ENCODE results near the gene DMP1.

The DMP1 gene

GRCh38 chr4:87649980-87650379 is at the start of gene DMP1:
Gene DMP1, plus strand, starts transcription at chr4:87650280. Its CDS starts 6,213 bp downstream, at chr4:87656493.
- in situ Hi-C loops (cut with MboI; ENCODE audit: low sequenced_read_pairs), result no loop called here

- in situ Hi-C loops (cut with MboI; ENCODE audit: low sequenced_read_pairs), result no loop called here
Measured at GRCh38 chr4:87601361-87601760, 48.7 kb upstream of the DMP1 start.

DNA sequence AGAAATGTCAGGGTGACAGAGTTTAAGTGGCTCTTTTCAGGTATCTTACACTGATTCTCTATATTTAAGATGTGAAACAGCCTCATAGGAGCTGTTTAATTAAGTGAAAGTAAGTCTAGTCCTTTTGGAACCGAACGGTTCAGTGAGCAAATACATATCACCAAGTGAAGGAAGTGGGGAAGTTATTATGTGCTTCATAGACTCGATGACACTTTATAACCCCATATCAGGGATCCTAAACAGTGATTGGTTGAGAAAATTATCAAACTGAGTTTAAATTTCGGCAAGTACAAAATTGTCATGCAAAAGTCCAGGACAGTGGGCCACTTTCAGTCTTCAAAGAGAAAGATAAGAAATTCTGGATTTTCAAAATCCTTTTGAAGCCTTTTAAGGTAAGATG is 41.9 kb upstream of the DMP1 start, which contains the start of gene DSPP:
Gene DSPP (plus strand): TSS at position 301 of the 400 bp plus-strand sequence. CDS start 2,380 bp downstream, outside the sequence.
- in situ Hi-C loops (cut with MboI; ENCODE audit: low sequenced_read_pairs), result no loop called here

- in situ Hi-C loops (cut with MboI; ENCODE audit: low sequenced_read_pairs), result no loop called here
Measured at GRCh38 chr4:87614292-87614890, 35.7 kb upstream of the DMP1 start.

GRCh38 chr4:87616268-87616667 is 33.8 kb upstream of the DMP1 start:
- in situ Hi-C loops (cut with MboI; ENCODE audit: low sequenced_read_pairs), result no loop called here

DNA sequence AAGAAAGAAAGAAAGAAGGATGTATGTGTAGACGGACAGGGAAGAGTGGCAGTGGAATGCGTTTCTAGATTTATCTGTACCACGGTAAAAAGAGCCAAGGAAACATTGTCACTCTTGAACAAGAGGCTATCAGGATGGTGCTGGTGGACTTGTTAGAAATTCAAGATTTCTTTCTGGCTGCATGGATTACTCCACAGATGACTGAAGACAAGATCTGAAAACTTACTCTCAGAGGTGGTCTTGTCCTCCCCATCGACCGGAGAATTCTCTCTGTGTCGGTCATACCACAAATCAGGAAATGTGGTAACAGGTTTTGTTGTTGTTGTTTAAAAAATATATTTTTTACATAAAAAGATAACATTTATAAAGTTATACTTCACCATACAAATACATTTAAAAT is 30.0 kb upstream of the DMP1 start:
- in situ Hi-C loops (cut with MboI; ENCODE audit: low sequenced_read_pairs), result no loop called here

DNA sequence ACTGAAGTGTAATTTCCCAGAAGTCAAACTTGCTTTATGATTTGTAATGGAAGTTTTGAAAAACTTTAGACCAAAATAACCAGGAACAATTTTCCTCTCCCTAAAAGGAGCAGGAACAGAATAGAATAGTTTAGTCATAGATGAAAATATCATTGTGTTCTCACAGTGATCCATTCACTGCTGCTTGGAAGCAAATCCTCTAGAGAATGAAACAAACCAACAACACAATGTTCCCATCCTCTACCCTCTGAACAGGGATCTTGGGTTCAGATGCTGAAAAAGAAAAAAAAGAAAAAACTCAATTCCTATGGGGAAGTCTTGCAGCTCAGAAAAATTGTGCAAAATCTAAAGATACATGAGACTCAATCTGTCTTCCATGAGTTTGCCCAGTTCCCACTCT is 29.6 kb upstream of the DMP1 start:
- in situ Hi-C loops (cut with MboI; ENCODE audit: low sequenced_read_pairs), result no loop called here

GRCh38 chr4:87622303-87622702 is 27.8 kb upstream of the DMP1 start:
- in situ Hi-C loops (cut with MboI; ENCODE audit: low sequenced_read_pairs), result no loop called here

- in situ Hi-C loops (cut with MboI; ENCODE audit: low sequenced_read_pairs), result no loop called here
Measured at GRCh38 chr4:87624698-87625097, 25.4 kb upstream of the DMP1 start.

- in situ Hi-C loops (cut with MboI; ENCODE audit: low sequenced_read_pairs), result no loop called here
Measured at GRCh38 chr4:87631668-87632067, 18.4 kb upstream of the DMP1 start.

GRCh38 chr4:87632469-87632868 is 17.6 kb upstream of the DMP1 start:
- in situ Hi-C loops (cut with MboI; ENCODE audit: low sequenced_read_pairs), result no loop called here

- in situ Hi-C loops (cut with MboI; ENCODE audit: low sequenced_read_pairs), result no loop called here
Measured at GRCh38 chr4:87633243-87633642, 16.8 kb upstream of the DMP1 start.

DNA sequence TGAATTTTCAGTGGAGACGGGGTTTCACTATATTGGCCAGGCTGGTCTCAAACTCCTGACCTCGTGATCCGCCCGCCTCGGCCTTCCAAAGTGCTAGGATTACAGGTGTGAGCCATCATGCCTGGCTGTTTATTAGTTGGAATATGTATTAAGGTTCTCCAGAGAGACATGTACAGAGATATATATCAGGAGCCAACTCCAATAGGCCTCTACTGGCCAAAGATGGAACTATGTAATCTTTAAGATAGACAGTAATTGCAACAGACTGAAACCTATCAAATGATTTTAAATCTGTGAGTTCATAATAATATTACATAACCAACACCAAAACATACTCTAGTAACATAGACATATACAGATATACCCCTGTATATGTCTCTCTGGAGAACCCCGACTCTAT is 5.8 kb upstream of the DMP1 start:
- in situ Hi-C loops (cut with MboI; ENCODE audit: low sequenced_read_pairs), result no loop called here

DNA sequence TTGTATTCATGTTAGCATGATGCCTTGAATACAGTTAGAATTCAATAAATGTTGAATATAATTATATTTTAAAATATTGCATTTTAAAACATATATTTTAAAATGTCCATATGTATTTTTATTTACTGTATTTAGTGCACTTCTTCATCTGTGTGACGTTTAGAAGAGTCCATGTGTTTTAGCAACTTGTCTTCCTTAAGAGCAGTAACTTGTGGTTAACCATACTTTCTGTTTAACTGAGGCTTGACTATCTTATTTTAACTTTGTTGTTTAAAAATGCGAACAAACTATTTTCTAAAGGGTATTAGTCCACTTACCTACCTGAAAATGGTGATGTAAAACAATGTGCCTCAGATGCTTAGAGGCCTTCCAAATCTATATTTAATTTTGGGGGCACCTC is 858 bp downstream of the DMP1 start:
- in situ Hi-C loops (cut with MboI; ENCODE audit: low sequenced_read_pairs), result no loop called here

DNA sequence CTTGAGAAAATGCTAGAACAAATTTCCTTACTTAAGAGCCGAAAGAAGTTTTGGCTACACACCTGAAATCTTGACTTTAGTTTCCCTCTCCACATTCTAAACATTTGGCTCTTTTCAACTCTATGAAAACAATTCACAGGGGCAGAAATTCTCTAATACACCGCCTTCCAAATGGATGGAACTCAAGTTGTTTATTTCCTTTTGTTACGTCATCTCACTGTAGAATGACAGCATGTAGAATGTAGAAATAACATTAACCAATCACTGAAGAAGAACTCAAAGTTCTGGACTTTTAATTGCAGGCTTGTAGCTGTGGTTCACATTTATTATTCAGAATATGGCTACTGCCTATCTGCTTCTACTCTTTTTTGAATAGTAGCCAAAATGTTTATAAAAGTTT is 1.9 kb downstream of the DMP1 start:
- in situ Hi-C loops (cut with MboI; ENCODE audit: low sequenced_read_pairs), result no loop called here

DNA sequence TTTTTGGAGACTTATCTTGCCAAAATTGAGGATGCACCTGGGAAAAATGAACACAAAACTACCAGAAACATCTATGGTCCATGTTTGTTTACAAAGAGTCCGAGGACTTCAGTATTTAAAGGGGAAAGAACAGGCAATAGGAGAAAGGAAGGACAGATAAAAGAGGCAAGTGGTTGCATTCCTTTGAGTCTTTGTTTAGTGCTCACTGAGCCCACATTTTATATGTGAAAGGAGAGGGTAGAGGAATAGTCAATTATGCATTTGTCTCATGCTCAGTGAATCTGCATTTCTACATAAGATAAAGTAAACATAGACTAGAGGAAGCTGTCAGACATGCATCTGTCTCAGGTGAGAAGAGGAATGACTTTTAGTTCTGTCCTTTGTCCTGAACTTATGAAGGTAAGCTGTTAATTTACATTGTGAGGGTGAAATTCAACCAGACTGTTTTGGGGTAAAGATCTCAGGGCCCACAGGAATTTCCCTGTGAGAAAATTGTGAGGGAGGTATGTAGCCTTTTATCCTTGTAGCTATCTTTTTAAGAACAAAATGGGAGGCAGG is 4.5 kb downstream of the DMP1 start:
- in situ Hi-C loops (cut with MboI; ENCODE audit: low sequenced_read_pairs), result no loop called here

DNA sequence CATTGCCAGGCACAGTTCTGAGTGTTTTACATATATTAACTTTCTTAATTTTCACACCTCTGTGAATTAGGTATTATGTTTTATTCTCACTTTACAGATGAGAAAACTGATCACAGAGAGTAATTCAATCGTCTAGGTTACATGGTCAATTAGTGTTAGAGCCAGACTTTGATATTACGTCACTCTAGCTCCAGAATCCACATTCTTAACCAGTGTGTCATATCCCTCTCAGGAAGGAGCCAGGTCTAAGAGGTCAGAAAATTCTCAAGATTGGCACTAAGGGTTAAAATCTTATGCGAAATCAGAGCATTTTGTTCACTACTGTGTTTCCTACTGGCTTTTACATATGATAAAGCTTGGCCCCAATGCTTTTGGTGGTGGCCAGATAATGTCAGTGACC is 7.4 kb downstream of the DMP1 start:
- in situ Hi-C loops (cut with MboI; ENCODE audit: low sequenced_read_pairs), result no loop called here

DNA sequence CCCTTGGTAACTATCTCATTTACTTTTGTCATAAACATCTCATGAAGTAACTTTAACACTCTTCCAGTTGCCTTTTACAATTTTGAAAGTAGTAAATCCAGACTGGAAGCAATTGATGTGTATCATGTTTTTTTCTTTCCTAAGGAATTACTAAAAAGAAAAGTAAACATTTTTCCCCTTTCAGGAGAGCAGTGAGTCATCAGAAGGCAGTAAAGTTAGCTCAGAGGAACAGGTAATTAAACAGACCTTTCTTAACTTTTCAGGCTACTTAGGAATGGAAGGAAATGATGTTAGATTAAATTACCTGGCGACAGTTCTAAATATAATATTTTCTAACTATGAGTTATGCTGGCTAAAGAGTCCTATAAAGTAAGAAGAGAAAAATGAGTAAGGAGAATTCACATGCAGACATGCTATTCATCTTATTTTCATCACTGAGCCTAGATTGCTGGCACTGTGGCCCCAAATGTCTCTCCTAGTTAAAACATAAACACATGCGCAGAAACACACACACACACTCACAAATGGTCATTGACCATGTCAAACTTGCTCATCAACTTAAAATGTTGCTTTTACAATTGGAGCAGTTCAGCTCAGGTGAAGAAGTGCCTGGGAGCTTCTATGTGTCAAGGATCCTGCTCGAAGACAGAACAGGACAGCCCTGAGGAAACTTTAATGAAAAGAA is 9.3 kb downstream of the DMP1 start:
- in situ Hi-C loops (cut with MboI; ENCODE audit: low sequenced_read_pairs), result no loop called here

- in situ Hi-C loops (cut with MboI; ENCODE audit: low sequenced_read_pairs), result no loop called here
Measured at GRCh38 chr4:87662871-87663270, 12.8 kb downstream of the DMP1 start.

DNA sequence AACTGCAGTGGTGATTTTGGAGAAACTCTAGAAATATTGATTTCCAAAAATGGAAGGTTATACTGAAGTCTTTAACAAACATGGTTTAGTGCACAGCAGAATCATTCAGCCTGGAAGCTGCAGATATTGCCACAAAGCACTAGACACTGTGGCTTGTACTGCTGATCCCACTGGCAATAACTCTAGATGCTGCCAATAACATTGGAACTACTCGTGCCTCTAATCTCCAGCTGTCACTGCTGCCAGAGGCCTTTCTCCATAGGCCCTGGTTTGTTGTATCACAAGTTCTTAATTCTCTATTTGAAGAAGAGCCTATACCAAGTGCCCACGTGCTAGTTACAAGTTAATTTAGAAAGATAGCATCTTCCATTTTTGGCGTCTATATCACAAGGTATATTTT is 19.3 kb downstream of the DMP1 start:
- in situ Hi-C loops (cut with MboI; ENCODE audit: low sequenced_read_pairs), result no loop called here

- in situ Hi-C loops (cut with MboI; ENCODE audit: low sequenced_read_pairs), result loop anchor here (25.0 kb wide), 1 partner anchor 160 kb away; the partner anchor contains the start of gene MEPE
Measured at GRCh38 chr4:87677731-87678130, 27.7 kb downstream of the DMP1 start.

- in situ Hi-C loops (cut with MboI; ENCODE audit: low sequenced_read_pairs), result loop anchor here (25.0 kb wide), 1 partner anchor 158 kb away; the partner anchor contains the start of gene MEPE
Measured at GRCh38 chr4:87679449-87680169, 29.5 kb downstream of the DMP1 start.

All from hTERT RPE-1 (cell line).